ENCODE measurements around the gene SERPINA1. TPM values are rescaled to one million over a fixed set of nuclear protein-coding genes. Genes with fewer than 3 reads are reported as not detected.

The SERPINA1 gene
- polyA plus RNA-seq, 1 donor = 92.0 TPM

GRCh38 chr14:94385553-94386057 lies 2.8 kb downstream of the SERPINA1 start:
- no peak for DNase-seq

DNA sequence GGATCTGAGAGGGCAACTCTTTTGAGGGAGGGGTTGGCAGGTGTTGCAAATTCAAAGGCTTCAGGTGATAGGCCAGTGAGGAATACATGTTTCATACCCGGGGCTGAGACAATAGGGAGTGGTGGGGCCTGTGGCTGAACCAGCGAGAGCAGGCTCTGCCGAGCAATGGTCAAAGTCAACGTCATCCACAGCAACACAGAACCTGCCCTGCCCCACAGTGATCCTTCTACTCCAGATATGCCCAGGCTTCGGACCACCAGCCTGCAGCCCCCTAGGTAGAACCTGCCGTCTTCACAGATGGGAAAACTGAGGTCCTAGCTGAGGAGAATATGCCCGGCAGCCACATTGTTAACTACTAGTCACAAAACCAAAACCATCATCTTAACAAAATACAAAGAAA lies 4.1 kb downstream of the SERPINA1 start:
- DNase-seq = no peak

DNA sequence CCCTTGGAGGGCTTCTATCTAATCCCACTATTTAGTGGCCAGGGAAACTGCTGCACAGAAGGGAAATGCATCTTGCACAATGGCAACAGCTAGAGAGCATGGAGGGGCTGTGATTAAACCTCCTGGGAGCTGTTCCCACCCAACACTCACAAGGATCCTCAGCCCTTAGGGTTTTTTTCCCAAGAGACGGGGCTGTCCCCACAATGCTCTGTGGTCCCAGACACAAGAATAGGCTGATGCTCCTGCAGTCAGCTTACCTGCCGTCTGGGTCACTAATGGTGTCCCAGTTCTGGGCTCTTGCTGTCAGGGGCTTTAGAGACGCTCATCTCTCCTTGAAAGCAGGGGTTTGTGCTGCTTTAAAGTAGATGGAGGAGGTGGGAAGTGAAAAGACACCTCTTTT lies 4.6 kb downstream of the SERPINA1 start:
- no peak for DNase-seq

DNA sequence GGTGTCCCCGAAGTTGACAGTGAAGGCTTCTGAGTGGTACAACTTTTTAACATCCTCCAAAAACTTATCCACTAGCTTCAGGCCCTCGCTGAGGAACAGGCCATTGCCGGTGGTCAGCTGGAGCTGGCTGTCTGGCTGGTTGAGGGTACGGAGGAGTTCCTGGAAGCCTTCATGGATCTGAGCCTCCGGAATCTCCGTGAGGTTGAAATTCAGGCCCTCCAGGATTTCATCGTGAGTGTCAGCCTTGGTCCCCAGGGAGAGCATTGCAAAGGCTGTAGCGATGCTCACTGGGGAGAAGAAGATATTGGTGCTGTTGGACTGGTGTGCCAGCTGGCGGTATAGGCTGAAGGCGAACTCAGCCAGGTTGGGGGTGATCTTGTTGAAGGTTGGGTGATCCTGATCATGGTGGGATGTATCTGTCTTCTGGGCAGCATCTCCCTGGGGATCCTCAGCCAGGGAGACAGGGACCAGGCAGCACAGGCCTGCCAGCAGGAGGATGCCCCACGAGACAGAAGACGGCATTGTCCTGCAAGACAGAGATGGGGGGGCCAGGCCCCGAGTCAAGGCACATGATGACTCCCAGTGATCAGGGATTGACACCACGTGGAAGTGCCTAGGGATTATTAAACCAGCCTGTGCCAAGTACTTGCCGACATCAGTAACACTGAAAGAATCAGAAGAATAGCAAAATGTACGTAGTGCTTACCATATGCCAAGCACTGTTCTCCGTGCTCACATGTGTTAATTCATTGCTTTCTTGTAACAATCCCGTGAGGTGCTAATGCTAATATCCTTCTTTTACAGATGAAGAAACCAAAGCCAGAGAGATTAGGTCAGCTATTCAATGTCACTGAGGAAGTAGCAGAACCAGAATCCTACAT lies 5.4 kb downstream of the SERPINA1 start:
- no peak for DNase-seq

DNA sequence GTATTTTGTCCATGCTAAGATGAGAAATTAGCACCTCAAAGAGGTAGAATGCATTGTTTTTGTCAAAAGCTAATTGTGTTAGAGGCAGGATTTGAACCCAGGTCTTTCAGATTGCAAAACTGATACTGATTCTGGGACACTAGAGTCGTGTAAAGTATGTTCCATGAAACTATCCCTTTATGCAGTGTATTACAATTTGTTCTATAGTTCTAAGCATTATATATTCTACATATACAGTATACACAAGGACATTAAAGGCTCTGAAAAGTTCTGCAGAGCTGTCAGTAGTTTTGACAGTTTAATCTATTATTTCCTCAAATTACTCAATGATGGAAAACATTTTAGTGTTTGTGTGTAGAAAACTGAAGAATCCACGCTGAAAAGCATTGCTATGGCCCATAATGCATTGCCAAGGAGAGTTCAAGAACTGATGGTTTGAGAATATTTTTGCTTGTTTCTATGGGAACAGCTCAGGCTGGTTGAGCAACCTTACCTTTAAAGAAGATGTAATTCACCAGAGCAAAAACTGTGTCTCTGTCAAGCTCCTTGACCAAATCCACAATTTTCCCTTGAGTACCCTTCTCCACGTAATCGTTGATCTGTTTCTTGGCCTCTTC lies 6.2 kb downstream of the SERPINA1 start:
- no peak for DNase-seq

- DNase-seq = no peak
These were observed 7.0 kb downstream of the SERPINA1 start for GRCh38 chr14:94381149-94382030.

- DNase-seq = no peak
These were observed 7.9 kb downstream of the SERPINA1 start for GRCh38 chr14:94380225-94381148.

- no peak for DNase-seq
These were observed 8.8 kb downstream of the SERPINA1 start for GRCh38 chr14:94379291-94380224.

DNA sequence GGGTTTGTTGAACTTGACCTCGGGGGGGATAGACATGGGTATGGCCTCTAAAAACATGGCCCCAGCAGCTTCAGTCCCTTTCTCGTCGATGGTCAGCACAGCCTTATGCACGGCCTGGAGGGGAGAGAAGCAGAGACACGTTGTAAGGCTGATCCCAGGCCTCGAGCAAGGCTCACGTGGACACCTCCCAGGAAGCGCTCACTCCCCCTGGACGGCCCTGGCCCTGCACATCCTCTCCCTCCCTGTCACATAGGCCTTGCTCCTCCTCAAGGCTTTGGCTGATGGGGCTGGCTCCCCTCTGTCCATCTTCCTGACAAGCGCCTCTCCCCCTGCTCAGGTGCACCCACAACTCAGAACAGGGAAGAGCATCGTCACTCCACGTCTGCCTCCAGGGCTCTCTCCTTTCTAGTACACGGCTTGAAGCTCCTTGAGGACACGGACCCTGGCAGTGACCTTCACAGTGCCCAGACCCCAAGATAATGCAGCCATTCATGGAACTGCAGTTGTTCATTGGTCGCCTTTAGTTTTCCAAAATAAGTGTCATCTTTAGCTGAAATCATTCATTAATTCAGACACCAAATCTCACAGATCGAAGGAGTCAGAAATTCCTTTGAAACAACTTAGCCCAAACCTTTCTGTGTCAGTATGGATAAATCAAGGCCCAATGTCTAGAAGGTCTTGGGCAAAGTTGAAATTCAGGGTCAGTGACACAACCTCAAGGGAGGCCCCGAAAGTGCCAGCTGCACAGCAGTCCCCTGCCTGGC lies 9.7 kb downstream of the SERPINA1 start:
- no peak for DNase-seq

DNA sequence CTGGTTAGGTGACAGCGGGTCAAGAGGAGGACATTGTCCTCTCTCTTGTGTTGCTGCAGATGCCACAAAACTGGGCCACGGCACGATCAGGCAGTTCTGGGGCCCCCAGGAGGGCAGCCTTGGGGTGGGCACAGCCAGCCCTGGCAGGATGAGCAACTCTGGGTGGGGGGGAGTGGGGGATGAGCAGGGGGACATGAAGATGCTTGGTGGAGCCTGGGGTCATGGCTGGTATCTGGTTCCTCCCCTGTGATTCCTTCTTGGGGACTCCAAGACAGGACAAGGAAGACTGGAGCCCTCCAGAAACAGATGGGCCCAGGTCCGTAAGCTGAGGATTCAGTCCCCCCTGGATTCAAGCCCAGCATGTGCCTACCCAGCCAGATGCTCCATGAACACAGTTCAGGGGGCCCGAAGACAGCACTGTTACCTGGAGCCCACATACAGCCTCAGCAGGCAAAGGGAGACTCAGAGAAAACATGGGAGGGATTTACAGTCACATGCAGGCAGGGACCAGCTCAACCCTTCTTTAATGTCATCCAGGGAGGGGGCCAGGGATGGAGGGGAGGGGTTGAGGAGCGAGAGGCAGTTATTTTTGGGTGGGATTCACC lies 10.4 kb downstream of the SERPINA1 start:
- DNase-seq = no peak

DNA sequence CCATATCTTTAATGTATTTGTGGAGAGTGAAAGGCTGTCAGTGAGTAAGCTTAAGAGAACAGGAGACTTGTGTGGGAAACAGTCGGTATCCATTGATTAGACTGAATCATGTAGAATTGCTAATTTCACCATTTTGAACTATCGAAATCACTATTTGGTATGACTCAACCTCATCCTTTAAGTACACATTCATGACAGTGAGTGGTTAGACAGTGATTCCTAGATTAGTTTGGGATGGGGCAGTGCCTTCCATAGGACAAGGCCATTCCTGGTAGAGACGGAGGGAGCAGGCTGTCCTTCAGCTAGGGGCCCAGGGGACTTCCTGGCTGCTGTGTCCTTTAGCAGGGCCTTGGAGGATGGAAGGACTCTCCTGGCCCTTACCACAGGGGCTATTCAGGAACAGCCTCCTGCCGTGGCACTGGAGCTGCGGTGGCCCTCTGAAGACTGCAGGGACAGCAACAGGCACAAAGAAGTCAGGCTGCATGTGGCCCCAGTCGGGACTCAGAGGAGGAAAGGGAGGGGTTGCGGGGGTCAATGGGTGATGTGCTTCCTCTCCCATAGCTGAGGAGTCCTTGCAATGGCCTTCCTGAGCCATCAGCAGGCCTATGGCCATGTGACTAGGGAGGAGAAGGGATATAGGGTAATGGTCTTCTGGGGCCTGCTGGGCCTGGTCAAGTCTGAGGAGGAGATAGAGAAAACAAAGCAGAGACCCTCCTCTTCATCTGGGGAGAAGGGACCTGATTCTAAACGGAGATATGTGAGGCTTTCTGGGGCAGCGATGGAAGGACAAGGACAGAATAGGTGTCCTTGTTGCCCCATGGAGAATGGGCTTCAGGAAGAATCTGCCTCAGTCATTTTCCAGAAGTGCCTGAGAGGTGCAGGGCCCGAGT lies 11.2 kb downstream of the SERPINA1 start:
- no peak for DNase-seq

DNA sequence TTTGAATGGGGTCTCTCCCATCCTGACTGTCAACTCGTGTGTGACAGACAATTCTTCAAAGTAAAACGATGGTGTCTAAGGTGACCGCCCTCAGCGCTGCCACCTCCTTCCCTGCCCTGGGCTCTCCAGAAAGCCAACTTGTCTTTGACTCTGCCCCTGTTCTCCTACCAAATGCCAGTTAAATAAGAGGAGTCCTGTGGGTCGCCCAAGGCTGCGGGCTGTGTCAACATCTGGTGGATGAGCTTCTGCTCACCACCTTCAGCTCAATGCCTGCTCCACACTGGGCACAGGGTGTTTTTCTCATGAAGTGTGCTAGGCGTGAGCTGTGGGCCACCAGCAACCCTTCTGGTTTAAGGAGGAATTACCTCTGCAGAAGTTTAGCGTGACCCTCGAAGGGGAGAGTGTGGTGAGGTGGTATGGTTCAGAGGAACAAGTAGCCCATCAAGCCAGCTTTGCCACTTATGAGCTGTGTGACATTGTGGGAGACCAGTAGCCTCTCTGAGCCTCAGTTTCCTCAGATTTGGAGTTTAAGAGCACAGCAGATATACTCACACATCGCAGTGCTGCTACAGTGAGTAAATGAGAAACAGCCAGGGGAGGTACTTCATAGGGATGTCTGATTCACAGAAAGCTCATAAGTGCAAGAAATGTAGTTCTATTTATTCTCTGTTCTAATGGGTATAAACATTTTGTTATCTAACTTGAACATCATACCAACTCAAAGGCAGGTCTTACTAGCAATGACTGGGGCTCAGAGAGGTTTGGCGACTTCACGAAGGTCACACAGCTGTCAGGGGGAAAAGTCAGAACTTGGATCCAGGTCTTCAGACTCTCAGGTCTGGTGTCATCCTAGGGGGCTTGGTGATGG lies 12.1 kb downstream of the SERPINA1 start:
- DNase-seq = no peak

DNA sequence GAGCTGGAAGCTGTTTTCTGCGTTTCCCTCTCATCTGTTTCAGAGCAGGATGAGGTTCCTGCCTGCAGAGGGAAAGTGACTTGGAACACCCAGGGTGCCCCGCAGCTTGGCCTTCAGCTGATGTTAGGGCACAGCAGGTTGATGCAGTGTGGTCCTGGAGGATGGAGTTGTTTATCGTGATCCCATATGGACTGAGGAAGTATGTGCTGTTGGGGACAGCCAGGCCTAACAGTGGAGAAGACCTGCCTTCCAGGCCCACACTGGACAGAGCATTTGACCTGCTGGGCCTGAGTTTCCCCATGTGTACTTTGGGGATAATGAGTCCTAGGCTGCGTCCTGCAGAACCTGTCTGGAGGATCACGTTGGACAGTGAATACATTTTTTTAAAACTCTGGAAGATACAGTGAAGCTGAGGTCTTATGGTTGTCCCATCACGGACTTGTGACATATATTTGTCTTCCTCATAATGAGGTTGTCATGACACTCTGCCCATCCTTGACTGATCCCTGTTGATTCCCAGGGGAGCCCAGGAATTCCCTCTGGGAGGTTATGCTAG lies 12.8 kb downstream of the SERPINA1 start:
- DNase-seq = no peak

DNA sequence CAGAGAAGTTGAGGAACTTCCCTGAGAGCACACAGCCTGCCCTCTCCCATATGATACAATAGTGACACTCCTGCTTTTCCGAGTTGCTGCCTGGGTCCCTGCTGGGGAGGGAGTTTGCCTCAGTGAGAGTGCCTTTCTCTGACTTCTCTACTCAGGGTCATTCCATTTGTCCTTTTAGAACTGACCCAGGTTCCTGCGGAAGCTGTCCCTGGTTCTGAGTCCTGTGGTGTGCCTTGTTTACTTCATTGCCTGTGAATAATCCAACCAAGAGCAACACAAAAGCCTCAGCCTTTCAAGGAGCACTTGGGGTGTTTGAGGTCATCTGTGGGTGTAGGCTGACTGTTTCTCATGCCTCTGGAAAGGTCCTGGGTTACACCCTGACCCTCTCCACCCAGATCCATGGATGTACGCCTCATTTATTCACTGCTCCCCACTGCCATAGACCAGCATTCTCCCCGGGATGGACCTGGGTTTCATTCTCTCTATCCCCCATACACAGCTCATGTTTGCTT lies 13.6 kb downstream of the SERPINA1 start:
- no peak for DNase-seq

DNA sequence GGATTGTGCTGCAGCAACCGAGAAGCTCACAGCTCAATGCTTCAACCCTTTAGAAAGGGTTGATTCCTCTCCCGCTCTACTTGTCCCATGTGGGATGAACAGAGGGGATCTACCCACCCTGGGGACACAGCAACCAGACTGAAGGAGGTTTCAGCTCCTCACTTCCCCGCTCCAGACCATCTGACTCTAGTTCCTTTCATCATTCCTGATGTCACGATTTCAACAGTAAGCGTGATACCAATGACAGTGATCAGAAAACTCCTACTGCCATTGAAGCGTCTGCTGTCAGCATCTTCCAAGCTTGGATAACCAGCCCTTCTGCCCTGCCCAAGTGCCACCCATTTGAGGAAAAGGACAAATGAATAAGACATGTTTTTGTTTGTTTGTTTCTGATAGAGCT lies 14.3 kb downstream of the SERPINA1 start:
- no peak for DNase-seq

GRCh38 chr14:94373708-94374107 lies 14.7 kb downstream of the SERPINA1 start:
- DNase-seq = no peak

Data from left kidney (tissue), 2 donors.